ENCODE results near the gene CHCHD10.

GRCh38 chr22:23796461-23796860 lies 28.7 kb upstream of the CHCHD10 start:
- TF ChIP-seq EZH2 (IDR thresholded peaks at IDR 0.05; ENCODE audit: insufficient read depth, poor library complexity, severe bottlenecking) (no peak), EZH2phosphoT487 (IDR thresholded peaks at IDR 0.05; ENCODE audit: insufficient read depth, low read depth) (no peak)

Data from GM23248 (cell line).